Activated T-cell treated with anti-CD3 and anti-CD28 coated beads, Interleukin-2, amount 50 U/mL, for 48 hours (primary cell): ENCODE data around the gene MLLT11.
A peak's percentile ranks its signal among the peaks of the same experiment; 100 is the strongest.

Experiments used
- DNase-seq, 2 experiments: peaks; one replicate each; pipeline ENCODE4 v3.0.0-alpha.2; 2020

Gene MLLT11, protein sequence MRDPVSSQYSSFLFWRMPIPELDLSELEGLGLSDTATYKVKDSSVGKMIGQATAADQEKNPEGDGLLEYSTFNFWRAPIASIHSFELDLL

DNA sequence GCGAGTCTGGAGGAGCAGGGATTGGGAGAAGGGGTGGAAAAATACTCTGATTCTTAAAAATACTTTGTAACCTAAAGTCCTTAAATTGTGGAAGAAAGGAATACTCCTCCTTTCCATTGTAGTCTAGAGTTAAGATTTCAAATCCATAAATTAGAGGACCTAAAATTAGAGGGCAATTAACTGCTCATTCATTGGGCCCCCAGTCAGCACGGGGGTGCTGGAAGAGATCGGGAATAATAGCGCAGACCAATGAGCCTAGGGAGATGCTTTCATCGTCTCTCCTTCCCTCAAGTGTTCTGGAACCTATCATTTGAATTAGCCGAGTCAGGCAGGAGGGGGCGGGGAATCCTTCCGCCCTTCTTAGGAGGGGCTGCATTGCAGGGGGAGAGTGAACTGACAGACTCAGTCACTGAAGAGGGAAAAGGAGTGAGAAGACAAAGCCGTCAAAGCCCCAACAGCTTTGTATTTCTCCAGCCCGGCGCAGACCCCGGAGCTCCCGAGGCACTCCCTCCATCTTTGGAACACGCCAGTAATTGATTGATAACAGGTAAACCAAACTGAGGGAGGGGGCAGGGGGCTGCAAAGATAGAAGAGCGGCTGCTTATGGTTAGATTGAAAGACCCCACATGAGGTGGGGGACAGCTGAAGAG, at the start of gene MLLT11:
MLLT11 (plus strand) TSS at position 391 of the 650 bp plus-strand sequence. CDS start 6,828 bp downstream, outside the sequence.
- peak; percentile 56 to 59 for DNase-seq

DNA sequence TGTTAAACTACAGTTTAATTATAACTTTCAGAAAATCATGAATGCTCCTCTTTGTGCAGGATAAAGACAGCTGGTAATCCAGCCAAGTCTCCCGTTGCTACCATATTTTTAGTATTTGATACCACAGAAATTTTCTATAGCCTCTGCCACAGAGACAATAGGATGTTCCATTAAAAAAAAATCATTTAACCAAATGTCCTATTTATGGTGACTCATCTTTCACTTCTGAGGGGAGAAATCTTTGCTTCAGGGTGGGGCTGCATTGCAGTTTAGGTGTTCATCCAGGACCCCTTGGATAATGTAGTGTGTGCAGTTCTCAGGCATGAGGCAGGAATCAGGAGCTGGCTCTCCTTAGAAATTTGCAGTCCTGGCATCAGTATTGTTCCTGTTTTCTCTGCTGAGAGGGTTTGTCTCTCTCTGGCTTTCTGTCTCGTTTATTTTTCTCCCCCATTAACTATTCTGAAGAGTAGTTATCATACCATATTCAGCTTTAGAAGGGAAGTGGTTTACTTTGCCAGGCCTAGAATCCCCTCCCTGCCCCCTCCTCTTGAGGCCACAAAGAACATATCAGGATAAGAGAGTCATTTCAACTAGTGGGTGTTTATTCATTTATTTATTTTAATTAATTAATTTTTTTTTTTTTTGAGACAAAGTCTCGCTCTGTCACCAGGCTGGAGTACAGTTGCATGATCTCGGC, 48.9 kb upstream of the MLLT11 start:
- DNase-seq, result no peak

DNA sequence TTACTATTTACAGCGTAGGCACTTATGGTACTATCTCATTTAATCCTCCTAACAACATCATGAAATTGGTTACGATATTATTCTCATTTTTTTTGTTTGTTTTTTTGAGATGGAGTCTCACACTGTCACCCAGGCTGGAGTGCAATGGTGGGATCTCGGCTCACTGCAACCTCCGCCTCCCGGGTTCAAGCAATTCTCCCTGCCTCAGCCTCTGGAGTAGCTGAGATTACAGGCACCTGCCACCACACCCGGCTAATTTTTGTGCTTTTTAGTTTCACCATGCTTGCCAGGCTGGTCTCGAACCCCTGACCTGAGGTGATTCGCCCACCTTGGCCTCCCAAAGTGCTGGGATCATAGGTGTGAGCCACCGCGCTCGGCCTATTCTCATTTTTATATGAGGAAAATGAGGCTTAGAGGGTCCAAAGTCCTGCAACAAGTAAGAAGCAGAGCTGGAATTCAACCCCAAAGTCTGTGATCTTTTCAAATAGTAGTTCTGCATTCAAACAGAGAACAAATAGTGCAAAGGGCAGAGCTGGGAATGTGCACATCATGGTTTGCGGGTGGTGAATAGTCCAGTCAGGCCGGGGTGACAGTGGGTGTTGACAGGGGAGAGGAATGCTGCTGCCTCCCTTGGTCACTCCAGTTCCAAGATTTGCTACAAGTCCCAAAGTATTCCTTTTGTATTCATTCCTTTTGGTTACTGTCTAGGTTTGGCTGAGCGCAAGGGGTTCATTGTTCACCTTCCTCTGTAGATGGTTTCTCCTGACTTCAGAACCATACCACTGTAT, 47.3 kb upstream of the MLLT11 start:
- DNase-seq, result no peak

DNA sequence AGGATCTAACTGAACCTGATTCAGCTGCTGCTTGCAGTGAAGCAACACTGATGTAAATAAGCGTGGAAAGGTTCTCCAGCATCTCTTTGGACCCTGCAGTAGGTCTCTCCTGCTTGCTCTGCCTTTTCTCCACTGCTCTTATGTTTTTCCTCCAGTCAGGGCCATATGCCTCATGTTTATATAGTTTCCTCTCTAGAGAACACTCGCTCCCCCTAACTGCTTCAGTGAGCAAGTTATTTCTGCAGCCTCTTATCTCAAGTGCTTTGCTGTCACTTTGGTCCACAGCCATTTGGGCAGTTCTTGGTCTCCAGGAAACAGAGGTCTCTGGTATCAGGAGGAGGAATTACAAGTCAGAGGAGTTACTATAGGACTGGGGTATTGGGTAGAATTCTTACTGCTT, 46.7 kb upstream of the MLLT11 start:
- no peak for DNase-seq

DNA sequence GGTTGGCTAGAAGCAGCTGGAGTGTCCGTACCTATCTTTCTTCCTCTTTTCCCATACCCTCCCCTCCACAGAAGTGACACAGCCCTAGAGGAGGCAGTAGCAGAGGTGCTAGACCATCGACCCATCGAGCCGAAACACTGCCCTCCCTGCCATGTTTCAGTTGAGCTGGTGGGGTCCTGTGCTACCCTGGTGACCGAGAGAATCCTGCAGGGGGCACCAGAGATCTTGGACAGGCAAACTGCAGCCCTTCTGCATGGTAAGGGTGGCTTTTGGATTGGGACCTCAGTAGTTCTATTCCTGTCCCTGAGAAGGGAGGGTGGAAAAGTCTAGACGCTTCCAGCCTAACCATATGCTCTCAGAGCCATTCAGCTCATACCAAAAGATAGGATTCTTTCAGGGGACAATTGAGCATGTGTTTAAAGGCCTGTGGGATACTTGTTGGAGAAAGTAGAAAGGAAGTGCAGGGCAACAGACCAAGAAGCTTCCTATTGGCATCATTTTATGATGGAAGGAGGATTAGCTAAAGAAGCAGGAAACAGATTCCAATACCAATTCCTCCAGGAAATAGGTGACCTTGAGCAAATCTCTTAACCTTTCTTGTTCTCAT, 35.6 kb upstream of the MLLT11 start:
- DNase-seq, result peak; percentile 85 to 88

DNA sequence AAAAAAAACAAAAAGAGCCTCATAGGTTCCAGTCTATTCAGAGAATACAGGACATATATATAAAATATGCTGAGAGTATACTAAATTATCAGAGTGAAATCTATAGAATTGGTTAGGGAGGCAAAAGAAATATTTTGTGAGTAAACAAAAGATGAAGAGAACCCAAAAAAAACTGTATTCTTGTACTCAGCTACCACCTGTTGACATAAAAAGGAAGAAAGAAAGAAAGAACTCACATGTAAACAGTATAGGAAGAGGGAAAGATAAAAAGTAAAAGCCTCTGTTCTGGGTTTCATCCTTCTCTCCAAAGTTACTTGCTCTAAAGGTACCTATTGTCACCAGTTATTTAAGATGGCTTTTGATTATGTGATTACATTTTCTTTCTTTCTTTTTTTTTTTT, 33.7 kb upstream of the MLLT11 start:
- DNase-seq, result no peak

DNA sequence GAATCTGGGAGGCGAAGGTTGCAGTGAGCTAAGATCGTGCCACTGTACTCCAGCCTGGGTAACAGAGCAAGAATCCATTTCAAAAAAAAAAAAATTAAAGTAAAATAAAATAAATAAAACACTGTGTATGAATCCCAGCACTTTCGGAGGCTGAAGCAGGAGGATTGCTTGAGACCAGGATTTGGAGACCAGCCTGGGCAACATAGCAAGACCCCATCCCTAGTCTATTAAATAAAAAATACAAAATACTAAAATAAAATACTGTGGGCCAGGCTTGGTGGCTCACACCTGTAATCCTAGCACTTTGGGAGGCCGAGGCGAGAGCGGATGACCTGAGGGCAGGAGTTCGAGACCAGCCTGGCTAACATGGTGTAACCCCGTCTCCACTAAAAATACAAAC, 28.0 kb upstream of the MLLT11 start:
- no peak for DNase-seq

DNA sequence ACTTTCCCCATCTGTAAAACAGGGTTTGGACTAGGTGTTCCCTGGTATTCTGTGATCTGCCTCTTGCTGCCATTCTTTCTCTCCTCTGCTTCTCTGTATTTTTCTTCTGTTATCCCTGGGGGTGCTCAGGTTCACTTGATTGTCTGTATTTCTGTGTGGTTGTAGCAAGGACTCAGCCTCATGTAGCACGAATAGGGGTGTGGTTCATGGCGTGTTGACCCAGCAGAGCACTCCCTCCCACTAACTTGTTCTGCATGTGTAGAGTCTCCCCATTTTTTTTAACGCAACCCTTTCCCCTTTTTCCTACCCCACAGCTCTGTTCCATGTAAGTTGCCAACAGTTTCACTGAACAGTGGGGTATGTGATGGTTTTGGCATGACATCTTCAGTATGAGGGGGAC, 25.0 kb upstream of the MLLT11 start:
- no peak for DNase-seq

DNA sequence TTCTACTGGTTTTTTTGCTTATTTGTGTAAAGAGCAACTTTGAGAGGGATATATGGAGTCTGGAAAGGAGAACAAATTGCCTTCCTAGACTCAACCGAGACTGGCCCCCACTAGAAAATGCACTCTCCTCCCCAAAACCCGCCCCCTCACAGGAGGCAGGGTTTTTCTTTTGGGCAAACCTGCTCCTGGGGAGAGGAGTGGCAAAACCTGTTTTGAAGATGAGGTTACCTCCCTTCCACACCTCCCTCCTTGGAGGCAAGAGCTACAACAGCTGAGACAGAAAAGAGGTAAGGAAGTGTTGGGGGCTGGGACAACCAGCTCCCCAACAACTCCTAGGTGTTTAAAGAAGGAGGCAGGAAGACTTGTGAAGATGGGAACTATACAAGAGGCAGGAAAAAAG, 23.8 kb upstream of the MLLT11 start, which contains the start of gene BNIPL:
BNIPL (plus strand) TSS at position 231 of the 400 bp plus-strand sequence; CDS start at position 371, 140 bp downstream.
- DNase-seq, result no peak

DNA sequence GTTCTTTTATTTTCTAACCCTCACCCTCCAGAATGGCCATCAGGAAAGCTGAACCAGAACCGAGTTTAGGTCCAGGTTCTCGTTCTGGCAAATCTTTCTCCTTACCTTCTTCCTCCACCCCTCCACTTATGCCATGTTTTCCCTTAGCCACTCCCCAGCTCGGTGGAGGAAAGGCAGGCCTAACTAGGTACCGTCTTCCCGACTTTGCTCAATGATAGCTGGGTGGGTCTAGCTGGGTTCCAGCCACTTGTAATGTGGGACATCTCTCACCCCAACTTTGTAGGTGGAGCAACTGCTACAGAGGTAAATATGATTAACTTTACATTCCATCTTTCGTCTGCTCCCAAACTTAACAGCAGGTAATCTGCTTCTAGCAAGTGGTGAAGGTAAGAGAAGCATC, 23.2 kb upstream of the MLLT11 start:
- DNase-seq, result no peak

DNA sequence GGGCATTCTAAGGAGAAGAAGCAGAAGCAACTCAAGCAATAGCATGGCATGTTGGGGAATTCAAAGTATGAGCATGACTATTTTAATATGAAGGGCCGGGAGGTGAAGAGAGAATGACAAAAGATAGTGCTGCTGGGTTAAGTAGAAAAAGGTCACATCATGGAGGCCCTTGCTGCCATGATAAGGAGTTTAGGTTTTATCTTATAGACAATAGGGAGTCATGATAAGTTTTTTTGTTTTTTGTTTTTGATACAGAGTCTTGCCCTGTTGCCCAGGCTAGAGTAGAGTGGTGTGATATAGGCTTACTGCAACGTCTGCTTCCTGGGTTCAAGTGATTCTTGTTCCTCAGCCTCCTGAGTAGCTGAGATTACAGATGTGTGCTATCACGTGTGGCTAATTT, 20.7 kb upstream of the MLLT11 start:
- DNase-seq, result no peak

DNA sequence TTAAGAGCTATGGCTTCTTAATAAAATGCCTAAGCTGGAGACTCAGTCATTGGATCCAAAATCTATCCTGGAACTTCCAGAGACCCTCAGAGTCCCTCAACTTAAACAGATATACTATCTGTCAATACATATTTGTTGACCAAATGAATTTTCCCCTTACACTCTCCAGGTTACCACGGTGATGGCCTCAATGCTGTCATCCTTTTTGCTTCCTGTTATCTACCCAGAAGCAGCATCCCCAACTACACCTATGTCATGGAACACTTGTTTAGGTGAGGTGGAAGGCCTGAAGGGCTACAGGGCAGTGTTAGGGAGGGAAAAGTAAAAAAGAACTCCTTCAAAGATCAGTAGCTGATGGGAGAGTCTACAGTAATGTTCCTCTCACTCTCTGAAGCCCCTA, 17.0 kb upstream of the MLLT11 start:
- DNase-seq, result no peak

DNA sequence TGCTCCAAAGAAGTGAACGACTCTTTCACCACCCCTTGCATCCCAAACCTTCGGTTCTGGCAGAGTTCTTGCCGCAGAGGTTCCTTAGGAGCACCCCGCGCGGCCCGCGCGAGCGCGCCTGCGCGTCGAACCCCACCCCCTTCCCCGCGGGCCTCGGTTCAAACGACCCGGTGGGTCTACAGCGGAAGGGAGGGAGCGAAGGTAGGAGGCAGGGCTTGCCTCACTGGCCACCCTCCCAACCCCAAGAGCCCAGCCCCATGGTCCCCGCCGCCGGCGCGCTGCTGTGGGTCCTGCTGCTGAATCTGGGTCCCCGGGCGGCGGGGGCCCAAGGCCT, 12.6 kb upstream of the MLLT11 start, which contains the start of gene C1orf56:
C1orf56 (plus strand) TSS at position 161 of the 334 bp plus-strand sequence; CDS start at position 258, 97 bp downstream.
- DNase-seq, result peak; percentile 70 to 74

DNA sequence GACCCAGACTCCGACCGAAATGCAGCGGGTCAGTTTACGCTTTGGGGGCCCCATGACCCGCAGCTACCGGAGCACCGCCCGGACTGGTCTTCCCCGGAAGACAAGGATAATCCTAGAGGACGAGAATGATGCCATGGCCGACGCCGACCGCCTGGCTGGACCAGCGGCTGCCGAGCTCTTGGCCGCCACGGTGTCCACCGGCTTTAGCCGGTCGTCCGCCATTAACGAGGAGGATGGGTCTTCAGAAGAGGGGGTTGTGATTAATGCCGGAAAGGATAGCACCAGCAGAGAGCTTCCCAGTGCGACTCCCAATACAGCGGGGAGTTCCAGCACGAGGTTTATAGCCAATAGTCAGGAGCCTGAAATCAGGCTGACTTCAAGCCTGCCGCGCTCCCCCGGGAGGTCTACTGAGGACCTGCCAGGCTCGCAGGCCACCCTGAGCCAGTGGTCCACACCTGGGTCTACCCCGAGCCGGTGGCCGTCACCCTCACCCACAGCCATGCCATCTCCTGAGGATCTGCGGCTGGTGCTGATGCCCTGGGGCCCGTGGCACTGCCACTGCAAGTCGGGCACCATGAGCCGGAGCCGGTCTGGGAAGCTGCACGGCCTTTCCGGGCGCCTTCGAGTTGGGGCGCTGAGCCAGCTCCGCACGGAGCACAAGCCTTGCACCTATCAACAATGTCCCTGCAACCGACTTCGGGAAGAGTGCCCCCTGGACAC, 12.1 kb upstream of the MLLT11 start:
- peak; percentile 75 to 79 for DNase-seq

DNA sequence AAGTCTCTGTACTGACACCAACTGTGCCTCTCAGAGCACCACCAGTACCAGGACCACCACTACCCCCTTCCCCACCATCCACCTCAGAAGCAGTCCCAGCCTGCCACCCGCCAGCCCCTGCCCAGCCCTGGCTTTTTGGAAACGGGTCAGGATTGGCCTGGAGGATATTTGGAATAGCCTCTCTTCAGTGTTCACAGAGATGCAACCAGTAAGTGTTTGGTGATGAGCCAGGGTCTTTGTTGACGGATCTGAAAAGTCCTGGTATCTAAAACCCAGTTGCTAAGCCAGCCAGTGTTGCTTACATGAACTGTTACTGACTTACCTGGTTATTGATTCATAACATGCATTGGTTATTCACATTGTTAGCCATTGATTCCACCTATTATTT, 11.6 kb upstream of the MLLT11 start:
- no peak for DNase-seq

DNA sequence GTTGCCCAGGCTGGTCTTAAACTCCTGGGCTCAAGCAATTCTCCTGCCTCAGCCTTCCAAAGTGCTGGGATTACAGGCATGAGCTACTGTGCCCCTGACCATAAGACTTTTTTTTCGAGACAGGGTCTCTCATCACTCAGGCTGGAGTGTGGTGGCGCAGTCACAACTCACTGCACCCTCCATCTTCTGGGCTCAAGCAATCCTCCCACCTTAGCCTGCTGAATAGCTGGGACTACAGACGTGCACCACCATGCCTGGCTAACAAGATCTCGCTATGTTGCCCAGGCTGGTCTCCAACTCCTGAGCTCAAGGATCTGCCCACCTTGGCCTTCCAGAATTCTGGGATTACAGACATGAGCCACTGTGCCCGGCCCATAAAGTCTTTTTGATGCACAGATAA, 10.7 kb upstream of the MLLT11 start:
- no peak for DNase-seq

DNA sequence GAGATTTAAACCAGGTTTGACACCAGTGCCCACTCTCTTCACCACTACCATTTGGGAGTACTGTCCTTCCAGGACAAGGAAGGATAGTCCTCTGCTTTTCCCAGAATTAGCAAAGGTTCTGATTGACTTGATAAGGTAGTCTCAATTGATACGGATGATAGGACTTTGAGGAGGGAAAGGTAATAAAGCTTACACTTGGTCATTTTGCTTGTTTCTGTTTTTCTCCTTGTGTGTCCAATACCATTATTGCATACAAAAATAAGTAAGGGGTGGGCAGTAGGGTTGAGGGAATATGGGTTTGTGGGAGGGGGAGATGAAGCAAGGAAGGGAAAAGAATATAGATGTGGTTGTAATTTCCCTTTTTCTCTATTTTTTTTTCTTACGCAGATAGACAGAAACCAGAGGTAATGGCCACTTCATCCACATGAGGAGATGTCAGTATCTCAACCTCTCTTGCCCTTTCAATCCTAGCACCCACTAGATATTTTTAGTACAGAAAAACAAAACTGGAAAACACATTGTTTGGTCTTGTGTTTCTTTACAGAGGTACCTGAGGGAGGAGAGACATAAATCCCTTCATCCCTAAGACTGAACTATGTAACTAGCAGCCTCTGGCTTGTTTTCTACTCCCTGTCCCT, 10.0 kb upstream of the MLLT11 start:
- no peak for DNase-seq

DNA sequence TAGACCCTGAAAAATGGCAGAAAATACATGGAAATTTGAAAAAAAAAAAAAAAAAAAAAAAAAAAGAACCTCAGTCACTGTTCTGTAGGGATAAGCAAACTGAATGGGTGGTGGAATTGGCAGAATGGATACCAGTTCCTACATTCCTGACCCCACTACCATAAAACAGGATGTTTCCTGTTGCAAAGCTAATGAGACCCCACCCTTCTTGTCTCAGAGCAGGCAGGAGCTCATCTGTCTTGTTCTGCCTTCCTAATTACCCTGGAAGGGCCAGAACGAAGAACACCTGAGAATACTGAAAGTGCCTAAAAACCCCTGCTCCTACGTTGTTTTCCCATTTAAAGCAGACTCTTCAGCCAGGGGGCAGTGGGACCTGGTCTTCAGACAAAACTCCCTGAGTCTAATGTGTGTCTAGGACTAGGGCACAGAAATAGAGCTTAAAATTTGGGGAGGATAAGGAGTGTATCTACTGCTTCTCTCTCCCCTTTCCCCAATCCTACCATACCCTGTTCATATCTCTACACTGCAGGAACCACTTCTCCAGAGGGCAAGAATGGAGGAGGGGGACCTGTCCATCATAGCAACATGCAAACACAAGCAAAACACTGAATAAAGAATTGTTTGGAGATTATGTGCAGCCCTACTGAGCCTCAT, 8.7 kb upstream of the MLLT11 start:
- DNase-seq, result no peak

DNA sequence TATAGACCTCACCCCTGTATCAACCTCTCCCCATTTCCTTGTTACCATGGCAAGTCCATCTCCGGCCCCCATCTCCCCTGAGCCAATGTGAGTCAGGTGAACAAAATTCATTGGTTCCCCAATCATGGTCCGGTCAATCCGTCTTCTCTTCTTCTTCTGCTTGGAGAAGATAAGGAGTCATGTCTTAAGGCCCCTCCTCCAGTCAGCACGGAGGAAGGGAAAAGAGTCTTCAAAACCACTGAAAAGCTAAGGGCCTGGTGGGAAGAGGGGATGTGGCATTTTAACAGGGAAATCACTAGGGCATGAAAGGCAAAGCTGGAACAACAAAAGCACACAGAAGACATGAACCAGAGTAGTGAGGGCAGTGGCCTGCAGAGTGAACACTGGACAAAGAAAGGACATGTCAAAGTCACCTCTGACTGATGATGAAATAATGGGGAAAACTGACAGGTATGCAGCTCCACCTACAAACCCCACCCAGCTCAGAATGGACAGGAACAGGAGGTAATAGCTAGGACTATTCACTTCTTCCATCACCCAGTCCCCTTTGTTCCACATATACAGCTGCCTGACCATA, 5.1 kb upstream of the MLLT11 start:
- no peak for DNase-seq

DNA sequence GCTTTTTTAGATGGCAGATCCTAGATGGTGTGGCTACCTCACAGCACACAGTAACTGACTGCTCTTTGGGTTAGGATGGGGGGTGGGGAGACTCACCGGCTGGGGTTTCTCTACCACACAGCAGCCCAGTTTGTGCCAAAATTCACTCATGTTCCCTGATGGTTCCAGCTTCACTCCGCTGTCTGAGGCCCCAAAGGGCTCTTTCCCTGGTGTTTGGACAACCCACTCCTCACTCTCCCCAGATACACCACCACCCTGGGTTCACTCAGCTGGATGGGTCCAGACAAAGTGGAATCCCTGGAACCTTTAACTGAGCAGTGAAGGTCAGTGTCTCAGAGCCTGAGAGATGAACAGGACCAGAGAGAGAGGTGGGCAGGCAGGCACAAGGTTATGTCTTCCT, 4.6 kb upstream of the MLLT11 start:
- no peak for DNase-seq

DNA sequence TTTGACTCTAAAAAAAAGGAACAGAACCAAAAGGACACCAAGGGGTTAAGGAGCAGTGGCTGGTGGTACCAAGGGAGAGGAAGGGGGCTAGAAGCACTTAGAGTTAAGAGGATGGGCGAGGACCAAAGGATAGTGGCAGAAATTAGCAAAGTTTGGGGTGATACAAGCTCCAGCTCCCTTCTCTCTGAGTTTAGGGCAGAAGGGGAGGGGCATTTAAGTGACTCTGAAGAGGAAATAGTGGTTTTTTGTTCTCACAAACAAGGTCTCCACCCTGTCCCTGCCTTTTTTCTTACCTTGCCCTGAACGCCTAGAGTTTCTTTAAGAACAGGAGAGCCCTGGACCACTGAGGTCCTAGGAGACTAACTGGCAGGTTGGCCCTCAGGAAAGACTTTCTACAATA, 4.0 kb upstream of the MLLT11 start:
- DNase-seq, result no peak
